Esophagus muscularis mucosa (tissue), 4 donors: ENCODE measurements around the gene XRCC3.

Experiments used
- CTCF ChIP-seq, 3 experiments: fragments of 200-600 bp in 2 of 3; fragments of 450-650 bp in 1 of 3; sonication (generic) in 2 of 3; IDR thresholded peaks; one replicate each; pipeline ENCODE4 v1.5.1; 2017 to 2019; ENCODE audit warnings: antibody characterized with exemption in 3 of 3, mild to moderate bottlenecking in 2 of 3, moderate library complexity in 1 of 3
- EP300 ChIP-seq: sonication (generic); formaldehyde crosslinking; IDR thresholded peaks from one replicate; pipeline ENCODE4 v1.6.1; 2017; ENCODE audit warnings: antibody characterized with exemption
- POLR2A ChIP-seq: fragments of 450-650 bp; IDR thresholded peaks from one replicate; pipeline ENCODE4 v1.6.1; 2017; ENCODE audit warnings: antibody characterized with exemption, moderate library complexity, mild to moderate bottlenecking, low read depth
- POLR2AphosphoS5 ChIP-seq, 2 donors: sonication (generic); formaldehyde crosslinking; IDR thresholded peaks; one replicate each; pipeline ENCODE4 v1.6.1; 2017; ENCODE audit warnings: antibody characterized with exemption in 2 of 2

GRCh38 chr14:103735022-103735421 is 19.8 kb upstream of the XRCC3 start:
- no peak for TF ChIP-seq CTCF (IDR thresholded peaks at IDR 0.05)
- TF ChIP-seq POLR2A = no peak
- TF ChIP-seq POLR2AphosphoS5 (IDR thresholded peaks at IDR 0.05) = no peak
- no peak for TF ChIP-seq EP300
